WTC11 (cell line): ENCODE measurements around the gene LELP1. TPM values are rescaled to one million over a fixed set of nuclear protein-coding genes. Genes with fewer than 3 reads are reported as not detected.

Experiments used
- ATAC-seq: fragments of 200-7000 bp; cut with Tn5 transposase; 2 replicates; pipeline ENCODE4 v1.10.0; 2021; ENCODE audit warnings: mild to moderate bottlenecking, moderate library complexity
- CTCF ChIA-PET: fragments of 300-600 bp; sonication (Branson Sonifier 250); formaldehyde crosslinking; loops from one replicate; lab custom pipeline; 2021; ENCODE audit warnings: antibody characterized with exemption; lab: Charles Lee
- POLR2A ChIA-PET: fragments of 350-600 bp; sonication (Branson Sonifier 250); formaldehyde crosslinking; loops from one replicate; lab custom pipeline; 2021; ENCODE audit warnings: antibody characterized with exemption; lab: Charles Lee
- DNase-seq: peaks from one replicate; pipeline ENCODE4 v3.0.0; 2021; ENCODE audit warnings: low spot score
- H3K27ac Mint-ChIP-seq: 2 replicates; pipeline ENCODE4 v1.8.0; 2021; ENCODE audit warnings: mixed read lengths
- H3K27me3 Mint-ChIP-seq: 2 replicates; pipeline ENCODE4 v1.8.0; 2021; ENCODE audit warnings: low read depth, mild to moderate bottlenecking, moderate library complexity, mixed read lengths
- H3K36me3 Mint-ChIP-seq: 2 replicates; pipeline ENCODE4 v1.8.0; 2021; ENCODE audit warnings: mixed read lengths
- H3K4me1 Mint-ChIP-seq: 2 replicates; pipeline ENCODE4 v1.8.0; 2022; ENCODE audit warnings: mixed read lengths
- H3K4me3 Mint-ChIP-seq: 2 replicates; pipeline ENCODE4 v1.8.0; 2021; ENCODE audit warnings: mild to moderate bottlenecking, moderate library complexity, mixed read lengths
- H3K9me3 Mint-ChIP-seq: 2 replicates; pipeline ENCODE4 v1.8.0; 2021; ENCODE audit warnings: mixed read lengths
- CREB1 ChIP-seq: sonication (generic); formaldehyde crosslinking; IDR thresholded peaks from 2 replicates; pipeline ENCODE4 v1.8.0; 2023; ENCODE audit warnings: mild to moderate bottlenecking, missing genetic modification reagents
- ETV6 ChIP-seq: sonication (generic); formaldehyde crosslinking; IDR thresholded peaks from 2 replicates; pipeline ENCODE4 v1.8.1; 2022; ENCODE audit warnings: mild to moderate bottlenecking, missing genetic modification reagents
- NFATC4 ChIP-seq: fragments of 250-450 bp; sonication (Bioruptor Pico); IDR thresholded peaks from 2 replicates; pipeline ENCODE4 v1.9.0; 2021; ENCODE audit warnings: mild to moderate bottlenecking
- NFYB ChIP-seq: sonication (generic); formaldehyde crosslinking; conservative IDR thresholded peaks from 2 replicates; pipeline ENCODE4 v1.8.0; 2022; ENCODE audit warnings: low read depth, missing genetic modification reagents
- NR2C2 ChIP-seq: sonication (generic); formaldehyde crosslinking; IDR thresholded peaks from 2 replicates; pipeline ENCODE4 v1.8.0; 2022; ENCODE audit warnings: mild to moderate bottlenecking, missing genetic modification reagents
- RELA ChIP-seq: sonication (generic); formaldehyde crosslinking; IDR thresholded peaks from 2 replicates; pipeline ENCODE4 v1.8.1; 2022; ENCODE audit warnings: missing genetic modification reagents, mild to moderate bottlenecking, borderline replicate concordance
- SOX15 ChIP-seq: fragments of 250-450 bp; sonication (Bioruptor Pico); IDR thresholded peaks from 2 replicates; pipeline ENCODE4 v1.9.0; 2021; ENCODE audit warnings: mild to moderate bottlenecking
- TCF7 ChIP-seq: sonication (generic); formaldehyde crosslinking; IDR thresholded peaks from 2 replicates; pipeline ENCODE4 v1.8.0; 2022; ENCODE audit warnings: mild to moderate bottlenecking, low read depth, missing genetic modification reagents, moderate library complexity
- TEAD1 ChIP-seq: sonication (generic); formaldehyde crosslinking; IDR thresholded peaks from 2 replicates; pipeline ENCODE4 v1.8.0; 2022; ENCODE audit warnings: mild to moderate bottlenecking, missing genetic modification reagents
- TEAD4 ChIP-seq: sonication (generic); formaldehyde crosslinking; IDR thresholded peaks from 2 replicates; pipeline ENCODE4 v1.8.0; 2022; ENCODE audit warnings: mild to moderate bottlenecking, missing genetic modification reagents
- ZBTB21 ChIP-seq: sonication (generic); formaldehyde crosslinking; IDR thresholded peaks from 2 replicates; pipeline ENCODE4 v1.8.1; 2023; ENCODE audit warnings: mild to moderate bottlenecking, missing genetic modification reagents, borderline replicate concordance
- ZNF219 ChIP-seq: sonication (generic); formaldehyde crosslinking; IDR thresholded peaks from 2 replicates; pipeline ENCODE4 v1.8.0; 2023; ENCODE audit warnings: missing genetic modification reagents, mild to moderate bottlenecking, borderline replicate concordance
- ZNF232 ChIP-seq: sonication (generic); formaldehyde crosslinking; IDR thresholded peaks from 2 replicates; pipeline ENCODE4 v1.8.0; 2022; ENCODE audit warnings: mild to moderate bottlenecking, missing genetic modification reagents
- ZNF396 ChIP-seq: fragments of 250-450 bp; sonication (Bioruptor Pico); IDR thresholded peaks from 2 replicates; pipeline ENCODE4 v1.8.0; 2021; ENCODE audit warnings: mild to moderate bottlenecking, moderate library complexity, borderline replicate concordance
- ZNF423 ChIP-seq: fragments of 250-450 bp; sonication (Bioruptor Pico); IDR thresholded peaks from 2 replicates; pipeline ENCODE4 v2.1.2; 2022; ENCODE audit warnings: mild to moderate bottlenecking, moderate library complexity
- total RNA-seq: library from RNA; stranded (reverse); gene quantifications from 3 replicates; pipeline ENCODE4 v1.2.3, GENCODE V29; 2021
- TF ChIP-seq, protein P1 (sequence below): sonication (generic); formaldehyde crosslinking; IDR thresholded peaks from 2 replicates; pipeline ENCODE4 v1.8.1; 2023; ENCODE audit warnings: mild to moderate bottlenecking, moderate library complexity, missing genetic modification reagents
- TF ChIP-seq, protein P2 (sequence below): sonication (generic); formaldehyde crosslinking; IDR thresholded peaks from 2 replicates; pipeline ENCODE4 v1.8.1; 2023; ENCODE audit warnings: mild to moderate bottlenecking, missing genetic modification reagents, borderline replicate concordance
- TF ChIP-seq, protein P3 (sequence below): fragments of 200-600 bp; IDR thresholded peaks from 2 replicates; pipeline ENCODE4 v1.8.0; 2022; ENCODE audit warnings: antibody characterized with exemption
- TF ChIP-seq, protein P4 (sequence below): fragments of 250-450 bp; sonication (Bioruptor Pico); IDR thresholded peaks from 2 replicates; pipeline ENCODE4 v1.9.0; 2021; ENCODE audit warnings: mild to moderate bottlenecking, borderline replicate concordance
- TF ChIP-seq, protein P5 (sequence below): sonication (generic); formaldehyde crosslinking; IDR thresholded peaks from 2 replicates; pipeline ENCODE4 v1.8.0; 2022; ENCODE audit warnings: mild to moderate bottlenecking, missing genetic modification reagents

LELP1 gene
- total RNA-seq, 1 experiment from 2014 or later, result not detected

DNA sequence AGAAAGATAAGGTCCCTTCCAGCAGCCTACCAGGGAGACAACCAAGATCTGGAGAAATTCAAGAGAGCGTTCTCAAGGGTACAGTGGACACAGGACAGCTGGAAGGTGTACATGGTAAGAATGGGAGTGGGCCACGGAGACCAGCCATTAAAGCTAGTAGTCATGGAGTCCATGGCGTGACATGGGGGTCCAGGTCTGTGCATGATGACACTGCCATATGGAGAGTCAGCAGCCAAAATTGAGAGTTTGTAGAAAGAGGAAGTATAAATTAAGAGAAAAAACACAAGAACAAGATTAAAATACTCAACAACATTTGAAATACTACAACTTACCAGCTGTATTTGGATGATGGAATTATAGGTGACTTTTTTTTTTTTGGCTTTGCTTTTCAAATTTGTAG is 48.3 kb downstream of the LELP1 start (continued):
- TF ChIP-seq, protein P1, sequence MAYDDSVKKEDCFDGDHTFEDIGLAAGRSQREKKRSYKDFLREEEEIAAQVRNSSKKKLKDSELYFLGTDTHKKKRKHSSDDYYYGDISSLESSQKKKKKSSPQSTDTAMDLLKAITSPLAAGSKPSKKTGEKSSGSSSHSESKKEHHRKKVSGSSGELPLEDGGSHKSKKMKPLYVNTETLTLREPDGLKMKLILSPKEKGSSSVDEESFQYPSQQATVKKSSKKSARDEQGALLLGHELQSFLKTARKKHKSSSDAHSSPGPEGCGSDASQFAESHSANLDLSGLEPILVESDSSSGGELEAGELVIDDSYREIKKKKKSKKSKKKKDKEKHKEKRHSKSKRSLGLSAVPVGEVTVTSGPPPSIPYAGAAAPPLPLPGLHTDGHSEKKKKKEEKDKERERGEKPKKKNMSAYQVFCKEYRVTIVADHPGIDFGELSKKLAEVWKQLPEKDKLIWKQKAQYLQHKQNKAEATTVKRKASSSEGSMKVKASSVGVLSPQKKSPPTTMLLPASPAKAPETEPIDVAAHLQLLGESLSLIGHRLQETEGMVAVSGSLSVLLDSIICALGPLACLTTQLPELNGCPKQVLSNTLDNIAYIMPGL, result no peak
- no peak for TF ChIP-seq ETV6 (CRISPR knock-in tag)
- TF ChIP-seq, all 79 proteins: peak for 0

DNA sequence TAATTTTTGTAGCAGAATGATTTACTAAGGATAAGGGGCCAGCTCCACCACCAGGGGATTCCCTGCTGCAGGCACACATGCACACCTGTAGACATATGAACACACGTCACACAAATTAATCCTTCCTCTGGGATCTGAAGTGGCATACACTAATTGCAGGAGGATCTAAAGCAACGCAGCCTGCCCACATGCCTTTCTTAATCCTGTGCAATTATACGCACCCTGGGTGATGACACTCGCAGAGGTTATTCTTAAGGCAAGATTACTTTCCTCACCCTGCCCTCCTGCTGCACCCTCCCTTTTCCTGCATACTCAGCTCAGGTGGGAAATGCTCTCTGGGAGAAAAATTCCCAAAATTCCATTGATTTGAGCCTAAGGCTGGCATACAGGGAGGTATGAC is 48.8 kb downstream of the LELP1 start:
- TF ChIP-seq, protein P2, sequence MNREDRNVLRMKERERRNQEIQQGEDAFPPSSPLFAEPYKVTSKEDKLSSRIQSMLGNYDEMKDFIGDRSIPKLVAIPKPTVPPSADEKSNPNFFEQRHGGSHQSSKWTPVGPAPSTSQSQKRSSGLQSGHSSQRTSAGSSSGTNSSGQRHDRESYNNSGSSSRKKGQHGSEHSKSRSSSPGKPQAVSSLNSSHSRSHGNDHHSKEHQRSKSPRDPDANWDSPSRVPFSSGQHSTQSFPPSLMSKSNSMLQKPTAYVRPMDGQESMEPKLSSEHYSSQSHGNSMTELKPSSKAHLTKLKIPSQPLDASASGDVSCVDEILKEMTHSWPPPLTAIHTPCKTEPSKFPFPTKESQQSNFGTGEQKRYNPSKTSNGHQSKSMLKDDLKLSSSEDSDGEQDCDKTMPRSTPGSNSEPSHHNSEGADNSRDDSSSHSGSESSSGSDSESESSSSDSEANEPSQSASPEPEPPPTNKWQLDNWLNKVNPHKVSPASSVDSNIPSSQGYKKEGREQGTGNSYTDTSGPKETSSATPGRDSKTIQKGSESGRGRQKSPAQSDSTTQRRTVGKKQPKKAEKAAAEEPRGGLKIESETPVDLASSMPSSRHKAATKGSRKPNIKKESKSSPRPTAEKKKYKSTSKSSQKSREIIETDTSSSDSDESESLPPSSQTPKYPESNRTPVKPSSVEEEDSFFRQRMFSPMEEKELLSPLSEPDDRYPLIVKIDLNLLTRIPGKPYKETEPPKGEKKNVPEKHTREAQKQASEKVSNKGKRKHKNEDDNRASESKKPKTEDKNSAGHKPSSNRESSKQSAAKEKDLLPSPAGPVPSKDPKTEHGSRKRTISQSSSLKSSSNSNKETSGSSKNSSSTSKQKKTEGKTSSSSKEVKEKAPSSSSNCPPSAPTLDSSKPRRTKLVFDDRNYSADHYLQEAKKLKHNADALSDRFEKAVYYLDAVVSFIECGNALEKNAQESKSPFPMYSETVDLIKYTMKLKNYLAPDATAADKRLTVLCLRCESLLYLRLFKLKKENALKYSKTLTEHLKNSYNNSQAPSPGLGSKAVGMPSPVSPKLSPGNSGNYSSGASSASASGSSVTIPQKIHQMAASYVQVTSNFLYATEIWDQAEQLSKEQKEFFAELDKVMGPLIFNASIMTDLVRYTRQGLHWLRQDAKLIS (CRISPR knock-in tag), result no peak
- TF ChIP-seq ZNF423 (CRISPR knock-in tag) (no peak), NFYB (CRISPR knock-in tag) (no peak), CREB1 (CRISPR knock-in tag) (no peak), TEAD1 (no peak), NFATC4 (CRISPR knock-in tag) (no peak), TCF7 (no peak), RELA (no peak), ZNF219 (no peak), NR2C2 (no peak), ZBTB21 (no peak)
- TF ChIP-seq, protein P3, sequence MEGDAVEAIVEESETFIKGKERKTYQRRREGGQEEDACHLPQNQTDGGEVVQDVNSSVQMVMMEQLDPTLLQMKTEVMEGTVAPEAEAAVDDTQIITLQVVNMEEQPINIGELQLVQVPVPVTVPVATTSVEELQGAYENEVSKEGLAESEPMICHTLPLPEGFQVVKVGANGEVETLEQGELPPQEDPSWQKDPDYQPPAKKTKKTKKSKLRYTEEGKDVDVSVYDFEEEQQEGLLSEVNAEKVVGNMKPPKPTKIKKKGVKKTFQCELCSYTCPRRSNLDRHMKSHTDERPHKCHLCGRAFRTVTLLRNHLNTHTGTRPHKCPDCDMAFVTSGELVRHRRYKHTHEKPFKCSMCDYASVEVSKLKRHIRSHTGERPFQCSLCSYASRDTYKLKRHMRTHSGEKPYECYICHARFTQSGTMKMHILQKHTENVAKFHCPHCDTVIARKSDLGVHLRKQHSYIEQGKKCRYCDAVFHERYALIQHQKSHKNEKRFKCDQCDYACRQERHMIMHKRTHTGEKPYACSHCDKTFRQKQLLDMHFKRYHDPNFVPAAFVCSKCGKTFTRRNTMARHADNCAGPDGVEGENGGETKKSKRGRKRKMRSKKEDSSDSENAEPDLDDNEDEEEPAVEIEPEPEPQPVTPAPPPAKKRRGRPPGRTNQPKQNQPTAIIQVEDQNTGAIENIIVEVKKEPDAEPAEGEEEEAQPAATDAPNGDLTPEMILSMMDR, result no peak
- ATAC-seq, result no peak
- Mint-ChIP-seq H3K4me1 (no peaks in the 10 kb centered on the region), H3K4me3 (no peak overlapping the region), H3K9me3 (no peaks in the 10 kb centered on the region), H3K27me3 (peaks cover 22% of the 10 kb centered on the region), H3K27ac (no peak overlapping the region), H3K36me3 (no peaks in the 10 kb centered on the region)
- ChIA-PET CTCF (interaction anchor here (0.6 to 1.5 kb wide), 6 partner anchors 18 to 1315 kb away, joined by 3 read pairs; partner anchors contain the start of gene S100A11), POLR2A (no interaction called here)
- DNase-seq, result no peak

DNA sequence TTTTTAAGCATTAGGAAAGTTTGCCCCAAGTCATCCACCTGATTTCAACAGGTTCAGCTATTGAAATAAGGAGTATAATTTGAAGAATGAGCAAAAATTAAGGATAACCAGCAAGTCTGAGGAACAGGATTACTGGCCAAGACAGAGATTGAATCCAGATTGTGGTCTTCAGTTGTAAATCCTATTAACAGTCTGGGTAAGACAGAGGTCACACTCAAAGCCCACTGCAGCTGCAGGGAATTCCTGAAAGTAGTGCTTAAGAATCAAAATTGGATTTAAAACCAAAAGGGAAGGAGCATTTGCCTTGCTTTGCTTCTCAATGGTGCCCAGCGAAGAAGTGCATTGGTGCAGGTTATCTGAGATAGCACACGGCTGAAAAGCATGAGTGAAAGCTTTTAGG is 49.8 kb downstream of the LELP1 start:
- TF ChIP-seq ZNF396 (no peak), ZNF232 (CRISPR knock-in tag) (no peak), TEAD4 (no peak), SOX15 (CRISPR knock-in tag) (no peak)
- TF ChIP-seq, protein P4, sequence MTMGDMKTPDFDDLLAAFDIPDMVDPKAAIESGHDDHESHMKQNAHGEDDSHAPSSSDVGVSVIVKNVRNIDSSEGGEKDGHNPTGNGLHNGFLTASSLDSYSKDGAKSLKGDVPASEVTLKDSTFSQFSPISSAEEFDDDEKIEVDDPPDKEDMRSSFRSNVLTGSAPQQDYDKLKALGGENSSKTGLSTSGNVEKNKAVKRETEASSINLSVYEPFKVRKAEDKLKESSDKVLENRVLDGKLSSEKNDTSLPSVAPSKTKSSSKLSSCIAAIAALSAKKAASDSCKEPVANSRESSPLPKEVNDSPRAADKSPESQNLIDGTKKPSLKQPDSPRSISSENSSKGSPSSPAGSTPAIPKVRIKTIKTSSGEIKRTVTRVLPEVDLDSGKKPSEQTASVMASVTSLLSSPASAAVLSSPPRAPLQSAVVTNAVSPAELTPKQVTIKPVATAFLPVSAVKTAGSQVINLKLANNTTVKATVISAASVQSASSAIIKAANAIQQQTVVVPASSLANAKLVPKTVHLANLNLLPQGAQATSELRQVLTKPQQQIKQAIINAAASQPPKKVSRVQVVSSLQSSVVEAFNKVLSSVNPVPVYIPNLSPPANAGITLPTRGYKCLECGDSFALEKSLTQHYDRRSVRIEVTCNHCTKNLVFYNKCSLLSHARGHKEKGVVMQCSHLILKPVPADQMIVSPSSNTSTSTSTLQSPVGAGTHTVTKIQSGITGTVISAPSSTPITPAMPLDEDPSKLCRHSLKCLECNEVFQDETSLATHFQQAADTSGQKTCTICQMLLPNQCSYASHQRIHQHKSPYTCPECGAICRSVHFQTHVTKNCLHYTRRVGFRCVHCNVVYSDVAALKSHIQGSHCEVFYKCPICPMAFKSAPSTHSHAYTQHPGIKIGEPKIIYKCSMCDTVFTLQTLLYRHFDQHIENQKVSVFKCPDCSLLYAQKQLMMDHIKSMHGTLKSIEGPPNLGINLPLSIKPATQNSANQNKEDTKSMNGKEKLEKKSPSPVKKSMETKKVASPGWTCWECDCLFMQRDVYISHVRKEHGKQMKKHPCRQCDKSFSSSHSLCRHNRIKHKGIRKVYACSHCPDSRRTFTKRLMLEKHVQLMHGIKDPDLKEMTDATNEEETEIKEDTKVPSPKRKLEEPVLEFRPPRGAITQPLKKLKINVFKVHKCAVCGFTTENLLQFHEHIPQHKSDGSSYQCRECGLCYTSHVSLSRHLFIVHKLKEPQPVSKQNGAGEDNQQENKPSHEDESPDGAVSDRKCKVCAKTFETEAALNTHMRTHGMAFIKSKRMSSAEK, result no peak
- TF ChIP-seq, protein P5, sequence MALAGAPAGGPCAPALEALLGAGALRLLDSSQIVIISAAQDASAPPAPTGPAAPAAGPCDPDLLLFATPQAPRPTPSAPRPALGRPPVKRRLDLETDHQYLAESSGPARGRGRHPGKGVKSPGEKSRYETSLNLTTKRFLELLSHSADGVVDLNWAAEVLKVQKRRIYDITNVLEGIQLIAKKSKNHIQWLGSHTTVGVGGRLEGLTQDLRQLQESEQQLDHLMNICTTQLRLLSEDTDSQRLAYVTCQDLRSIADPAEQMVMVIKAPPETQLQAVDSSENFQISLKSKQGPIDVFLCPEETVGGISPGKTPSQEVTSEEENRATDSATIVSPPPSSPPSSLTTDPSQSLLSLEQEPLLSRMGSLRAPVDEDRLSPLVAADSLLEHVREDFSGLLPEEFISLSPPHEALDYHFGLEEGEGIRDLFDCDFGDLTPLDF, result no peak
- Mint-ChIP-seq H3K4me1 (no peaks in the 10 kb centered on the region), H3K9me3 (no peaks in the 10 kb centered on the region), H3K36me3 (no peaks in the 10 kb centered on the region), H3K4me3 (no peak overlapping the region), H3K27ac (no peak overlapping the region), H3K27me3 (peaks cover 24% of the 10 kb centered on the region)
- ChIA-PET CTCF (no interaction called here), POLR2A (no interaction called here)
- ATAC-seq (no peak), DNase-seq (no peak)
